Astrocyte of the cerebellum (primary cell): ENCODE measurements around the gene SLC9A1.

ENCODE experiments used
- DNase-seq: peaks from one replicate; pipeline ENCODE4 v3.0.0-alpha.2; 2011; ENCODE audit warnings: low read depth
- H3K4me3 ChIP-seq: 2 replicates; pipeline ENCODE4 v1.5.1; 2011; ENCODE audit warnings: mild to moderate bottlenecking, low read depth, low read length, moderate library complexity
- CTCF ChIP-seq: IDR thresholded peaks from 2 replicates; pipeline ENCODE4 v1.5.1; 2012; ENCODE audit warnings: low read length, low read depth, moderate library complexity, mild to moderate bottlenecking; ENCODE audit errors: missing control alignments
- in situ Hi-C: cut with HindIII; loops from 2 replicates; pipeline ENCODE4 v1.10.0; 2017; ENCODE audit warnings: low sequenced_read_pairs

The SLC9A1 gene

GRCh38 chr1:27102707-27103468 is 52.0 kb downstream of the SLC9A1 start:
- in situ Hi-C loops: no loop called here
- H3K4me3 ChIP-seq: no peak overlapping the region
- no peak for DNase-seq
- peak; percentile 95 for TF ChIP-seq CTCF

- H3K4me3 ChIP-seq: no peak overlapping the region
- DNase-seq: no peak
- TF ChIP-seq CTCF: no peak
- in situ Hi-C loops: no loop called here
Observed at GRCh38 chr1:27102134-27102706, 52.7 kb downstream of the SLC9A1 start.

GRCh38 chr1:27101696-27102095 is 53.2 kb downstream of the SLC9A1 start:
- no peak for TF ChIP-seq CTCF
- H3K4me3 ChIP-seq: no peak overlapping the region
- in situ Hi-C loops: no loop called here
- no peak for DNase-seq

GRCh38 chr1:27101054-27101491 is 53.9 kb downstream of the SLC9A1 start:
- in situ Hi-C loops: no loop called here
- H3K4me3 ChIP-seq: no peak overlapping the region
- no peak for DNase-seq
- TF ChIP-seq CTCF: no peak

GRCh38 chr1:27100335-27101053 is 54.4 kb downstream of the SLC9A1 start:
- no peak for DNase-seq
- TF ChIP-seq CTCF: no peak
- in situ Hi-C loops: no loop called here
- no peak overlapping the region for H3K4me3 ChIP-seq

- TF ChIP-seq CTCF: no peak
- no peak overlapping the region for H3K4me3 ChIP-seq
- in situ Hi-C loops: no loop called here
- no peak for DNase-seq
Observed at GRCh38 chr1:27099587-27100334, 55.2 kb downstream of the SLC9A1 start.
